GM19025 (cell line): ENCODE results near the gene MARK3.

Experiments
- ATAC-seq: cut with Tn5 transposase; IDR thresholded peaks from one replicate; pipeline ENCODE4 v1.9.1; 2021; ENCODE audit warnings: mild to moderate bottlenecking, low read depth, moderate library complexity; ENCODE audit not compliant: unreplicated experiment

MARK3 gene

DNA sequence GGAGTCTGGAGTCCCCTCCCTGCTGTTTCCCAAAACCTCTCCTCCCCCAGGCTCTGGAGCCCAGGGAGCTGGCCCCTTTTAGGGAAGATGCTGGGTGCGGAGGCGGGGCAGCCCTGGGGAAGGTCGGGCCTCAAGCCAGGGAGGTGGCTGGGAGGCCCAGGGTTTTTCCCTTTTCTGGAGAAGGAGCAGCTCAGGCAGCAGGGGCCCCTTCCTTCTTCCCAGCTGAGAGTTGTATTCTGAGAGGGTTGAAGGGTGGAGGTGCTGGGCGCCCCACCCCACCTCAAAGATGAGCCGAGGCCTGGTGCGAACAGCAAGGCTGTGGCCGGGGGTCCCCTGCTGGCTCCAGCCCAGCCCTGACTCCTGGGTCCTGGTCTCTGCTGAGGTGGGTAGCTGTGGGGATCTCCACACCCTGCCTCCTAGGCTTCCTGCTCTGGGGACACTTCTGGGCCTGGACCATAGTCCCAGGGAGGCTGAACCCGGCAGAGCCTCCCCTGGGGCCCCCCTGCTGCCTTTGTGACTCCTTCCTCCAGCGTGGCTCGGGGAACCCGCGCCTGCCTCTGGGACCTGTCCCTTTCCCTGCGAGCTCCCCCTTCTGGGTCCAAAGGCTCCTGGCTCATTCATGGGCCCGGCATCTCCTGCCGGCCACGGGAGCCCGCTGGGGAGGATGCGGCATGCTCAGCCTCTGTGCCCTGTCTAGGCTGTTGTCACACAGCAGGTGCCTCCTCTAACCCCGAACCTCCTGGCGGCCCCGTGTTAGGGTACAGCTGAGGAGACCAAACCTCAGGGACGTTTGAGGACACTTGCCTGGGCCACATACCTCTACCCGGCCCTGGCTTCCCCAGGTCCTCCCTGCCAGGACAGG, 148.2 kb downstream of the MARK3 start:
- no peak for ATAC-seq

DNA sequence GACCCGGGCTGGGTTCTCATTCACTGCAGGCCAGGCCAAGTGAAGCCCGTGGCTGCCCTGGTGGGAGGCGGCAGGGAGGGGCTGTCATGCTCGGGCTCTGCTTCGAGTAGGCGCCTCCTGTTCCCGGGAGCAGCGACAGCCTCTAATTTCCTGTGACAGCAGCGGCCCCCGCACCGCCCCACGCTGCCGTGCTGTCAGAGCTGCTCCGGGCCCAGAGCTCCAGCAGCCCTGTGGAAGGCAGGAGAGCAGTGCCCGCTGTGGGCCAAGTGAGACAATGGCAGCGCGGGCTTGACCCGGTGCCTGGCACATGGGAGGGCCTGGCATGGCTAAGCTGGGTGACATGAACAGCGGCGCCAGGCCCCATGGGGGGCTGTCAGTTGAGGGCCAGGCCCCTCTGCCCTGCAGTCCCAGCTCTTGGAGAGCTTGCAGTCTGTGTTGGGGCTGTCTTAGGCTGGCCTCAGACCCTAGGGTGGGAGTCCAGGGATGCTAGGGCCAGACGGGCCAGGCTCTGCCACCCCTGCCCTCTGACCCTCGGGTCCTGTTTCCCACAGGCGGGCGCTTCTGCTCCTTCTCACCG, 148.9 kb downstream of the MARK3 start:
- no peak for ATAC-seq

DNA sequence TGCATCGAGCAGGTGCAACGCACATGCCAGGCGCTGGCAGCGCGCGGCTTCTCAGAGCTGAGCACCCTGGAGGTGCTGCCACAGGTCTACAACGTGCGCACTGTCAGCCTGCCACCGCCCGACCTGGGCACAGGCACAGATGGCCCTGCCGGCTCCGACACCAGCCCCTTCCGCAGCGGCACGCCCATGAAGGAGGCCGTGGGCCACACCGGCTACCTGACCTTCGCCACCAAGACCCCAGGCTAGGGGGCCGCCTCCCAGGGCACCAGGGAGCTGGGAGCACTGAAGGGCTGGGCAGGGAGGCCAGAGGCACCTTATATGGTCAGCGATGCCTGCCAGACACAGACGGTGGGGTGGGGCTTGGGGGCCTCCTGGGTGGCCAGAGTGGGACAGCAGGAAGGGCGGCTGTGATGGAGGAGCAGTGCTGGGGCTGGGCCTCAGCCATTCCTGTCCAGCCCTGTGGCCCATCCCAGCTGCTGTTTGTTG, 149.4 kb downstream of the MARK3 start:
- ATAC-seq: no peak

DNA sequence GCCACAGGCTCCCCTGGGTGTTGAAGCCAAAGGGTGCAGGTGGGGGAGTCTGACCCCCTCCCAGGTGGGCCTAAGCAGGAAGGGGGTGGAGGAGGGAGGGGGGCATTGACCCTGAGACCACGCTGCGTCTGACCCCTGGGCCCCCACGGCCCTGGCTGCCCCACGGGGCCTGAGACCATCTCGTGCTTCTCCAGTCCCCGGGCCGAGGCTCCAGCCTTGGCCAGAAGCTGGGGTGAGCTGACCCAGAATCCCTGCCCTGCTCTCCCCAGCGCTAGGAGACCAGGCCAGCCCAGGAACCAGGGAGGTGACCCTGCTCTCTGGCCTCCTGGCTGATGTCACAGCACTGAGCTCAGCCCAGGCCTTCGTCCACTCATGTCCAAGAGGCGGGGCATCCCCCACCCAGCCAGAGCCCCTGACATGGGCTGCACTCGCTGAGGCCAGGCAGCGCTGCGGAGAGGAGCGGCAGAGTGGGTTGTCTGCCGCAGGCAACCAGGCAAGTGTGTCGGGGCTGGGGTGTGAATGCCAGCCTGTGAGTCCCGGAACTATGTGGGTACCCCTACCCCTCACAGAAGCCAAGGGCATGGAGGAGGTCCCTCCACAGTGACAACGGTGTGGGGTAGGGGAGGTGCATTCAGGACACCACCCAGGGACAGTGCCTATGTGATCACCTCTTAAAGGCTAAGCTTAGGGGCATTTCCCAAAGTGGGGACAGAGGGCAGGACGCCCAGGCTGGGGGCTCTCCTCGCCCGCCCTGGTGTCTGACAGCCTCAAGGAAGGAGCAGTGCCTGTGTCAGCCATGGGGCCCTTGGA, 150.1 kb downstream of the MARK3 start:
- no peak for ATAC-seq

DNA sequence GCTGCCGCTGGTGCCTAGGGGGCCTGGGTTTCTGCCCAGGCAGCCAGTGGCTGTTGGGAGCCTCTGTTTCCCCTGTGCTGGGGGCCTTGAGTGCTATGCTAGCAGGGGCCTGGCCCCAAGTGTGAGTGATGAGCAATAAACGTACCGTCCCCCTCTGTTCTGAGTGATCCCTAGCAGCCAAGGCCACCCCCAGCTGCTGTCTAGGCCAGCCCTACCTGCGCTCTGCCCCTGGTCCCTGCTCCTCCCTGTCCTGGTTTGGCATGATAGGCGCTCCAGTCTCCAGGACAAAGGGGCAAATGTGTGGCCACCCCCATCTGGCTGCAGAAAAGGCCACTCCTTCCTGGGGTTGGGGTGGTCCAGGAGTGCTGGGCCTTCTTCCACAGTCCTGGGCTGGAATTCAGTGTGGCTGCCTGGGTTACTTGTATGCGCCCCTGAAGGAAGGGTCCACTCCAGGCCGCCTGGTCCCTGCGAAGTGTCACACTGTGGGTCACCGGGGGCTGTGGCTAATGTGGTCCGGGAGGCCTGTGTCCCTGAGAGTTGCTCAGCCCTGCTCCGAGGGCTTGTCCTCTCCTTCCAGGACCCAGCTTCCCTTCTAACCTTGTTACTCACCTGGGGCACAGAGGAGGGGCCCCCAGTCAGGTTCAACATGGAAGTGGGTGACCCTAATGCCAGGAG, 150.8 kb downstream of the MARK3 start:
- ATAC-seq: no peak

DNA sequence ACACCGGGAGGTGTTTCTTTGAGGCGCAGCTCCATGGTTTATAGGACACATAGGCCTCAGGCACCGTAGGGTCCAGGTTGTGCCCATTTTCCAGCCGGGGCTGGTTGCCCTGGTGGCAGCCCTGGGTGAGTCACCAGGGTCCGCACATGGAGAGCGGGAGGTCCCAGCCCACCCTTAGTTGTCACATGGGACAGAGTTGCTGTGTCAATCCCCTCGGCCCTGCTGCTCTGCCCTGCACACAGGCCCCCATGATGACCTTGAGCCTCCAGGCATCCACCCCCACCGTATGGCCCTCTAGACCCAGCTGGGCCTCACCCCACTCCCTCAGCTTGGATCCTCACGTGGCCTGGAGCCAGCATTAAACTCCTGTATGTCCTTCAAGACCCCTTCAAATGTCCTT, 151.5 kb downstream of the MARK3 start:
- no peak for ATAC-seq

DNA sequence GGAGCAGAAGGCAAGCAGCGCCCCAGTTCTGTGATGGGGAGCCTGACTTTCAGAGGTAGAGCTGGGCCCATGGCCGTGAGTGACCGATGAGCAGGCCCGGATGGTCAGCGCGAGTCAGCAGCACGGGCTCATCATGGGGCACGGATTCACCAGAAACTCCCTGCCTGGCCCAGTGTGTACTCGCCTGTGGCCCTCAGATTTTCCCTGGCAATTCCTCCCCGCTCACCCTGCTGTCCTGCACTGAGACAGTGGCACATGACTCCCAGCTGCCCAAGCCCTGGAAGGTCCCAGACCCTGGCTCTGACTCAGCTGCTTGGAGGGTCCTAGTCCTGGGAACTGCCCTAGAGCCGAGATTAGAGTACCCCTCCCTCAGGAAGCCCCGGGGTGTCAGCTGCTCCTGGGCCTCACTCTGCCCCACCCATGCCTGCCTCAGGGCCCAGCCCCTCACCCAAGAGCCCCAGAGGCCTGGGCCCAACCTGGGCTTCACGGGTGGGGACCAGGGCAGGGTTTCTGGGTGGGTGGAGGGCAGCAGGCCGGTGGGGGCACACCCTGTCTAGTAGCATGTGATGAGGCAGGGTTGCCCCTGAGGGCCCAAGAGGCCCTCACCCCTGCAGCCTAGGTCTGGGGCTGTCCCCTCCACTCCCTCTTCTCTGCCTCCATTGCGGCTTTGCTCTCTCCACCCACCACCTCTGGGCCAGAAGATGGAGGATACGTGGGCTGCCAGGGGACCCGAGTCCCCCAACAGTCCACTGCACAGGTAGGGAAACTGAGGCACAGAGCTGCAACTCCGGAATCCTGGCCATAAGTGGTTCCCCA, 152.2 kb downstream of the MARK3 start:
- no peak for ATAC-seq

DNA sequence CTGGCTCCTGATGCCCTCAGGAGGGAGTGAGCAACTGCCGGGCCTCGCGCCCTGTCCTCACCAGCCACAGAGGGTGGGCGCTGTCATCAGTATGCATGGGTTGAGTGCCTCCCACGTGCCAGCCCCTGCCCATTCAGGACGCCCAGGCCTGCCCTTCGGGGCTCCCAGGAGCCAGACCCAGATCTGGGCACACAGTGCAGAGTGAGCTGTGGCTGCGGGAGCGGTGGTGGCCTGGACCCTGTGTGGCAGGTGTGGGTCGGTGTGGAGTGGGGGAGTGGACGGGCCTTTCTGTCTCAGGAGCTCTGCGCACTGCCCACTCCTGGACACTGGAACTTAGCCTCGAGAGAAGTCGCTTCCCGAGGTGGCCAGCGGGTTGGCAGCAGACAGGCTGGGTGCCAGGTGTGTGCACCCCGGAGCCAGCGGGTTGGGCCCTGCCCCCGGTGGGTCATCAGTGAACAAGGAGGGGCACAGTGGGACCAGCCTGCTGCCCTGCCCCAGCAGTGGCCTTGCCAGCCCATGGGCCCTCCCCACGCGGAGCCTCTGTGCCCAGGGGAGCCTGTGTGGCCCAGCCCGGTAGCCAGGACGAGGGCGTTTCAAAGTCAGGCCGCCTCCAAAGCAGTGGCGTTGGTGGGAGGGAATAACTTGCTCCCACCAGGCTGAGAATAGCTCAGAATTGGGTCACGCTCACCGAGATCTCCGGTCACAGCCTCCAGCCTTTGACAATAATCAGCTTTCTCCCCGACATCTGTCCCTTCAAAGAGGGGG, 153.3 kb downstream of the MARK3 start:
- no peak for ATAC-seq

DNA sequence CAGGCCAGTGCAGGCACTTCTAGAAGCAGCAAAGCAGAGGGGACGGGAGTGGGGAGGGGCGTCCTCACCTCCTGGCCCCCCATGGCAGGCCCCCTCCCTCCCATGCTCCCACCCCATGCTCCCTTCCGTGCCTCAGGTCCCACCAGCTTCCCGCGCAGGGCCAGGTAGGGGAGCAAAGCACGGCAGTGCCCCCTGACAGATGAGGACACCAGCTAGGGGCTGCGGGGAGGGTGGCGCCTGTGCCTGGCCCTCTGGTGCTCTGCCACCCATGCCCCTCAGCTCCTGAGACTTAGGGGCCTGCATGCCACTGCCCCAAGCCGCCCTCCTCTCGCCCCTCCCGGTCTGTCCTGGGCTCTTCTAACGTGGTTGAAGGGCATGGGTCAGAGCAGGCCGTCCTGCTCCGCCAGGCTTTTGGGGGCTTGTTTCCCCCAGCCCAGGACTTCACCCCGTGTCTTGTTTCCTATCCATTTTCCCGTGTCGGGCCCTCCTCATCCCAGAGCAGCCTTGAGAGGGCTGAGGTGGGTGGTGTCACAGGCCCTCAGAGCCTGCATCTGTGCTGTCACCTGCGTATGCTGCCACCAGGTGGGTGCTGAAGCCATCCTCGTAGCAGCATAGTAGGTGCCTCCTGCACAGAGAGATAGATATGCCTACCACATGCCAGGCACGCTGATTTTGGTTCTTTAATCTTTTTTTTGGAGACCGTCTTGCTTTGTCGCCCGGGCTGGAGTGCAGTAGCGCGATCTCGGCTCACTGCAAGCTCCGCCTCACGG, 154.0 kb downstream of the MARK3 start:
- no peak for ATAC-seq

DNA sequence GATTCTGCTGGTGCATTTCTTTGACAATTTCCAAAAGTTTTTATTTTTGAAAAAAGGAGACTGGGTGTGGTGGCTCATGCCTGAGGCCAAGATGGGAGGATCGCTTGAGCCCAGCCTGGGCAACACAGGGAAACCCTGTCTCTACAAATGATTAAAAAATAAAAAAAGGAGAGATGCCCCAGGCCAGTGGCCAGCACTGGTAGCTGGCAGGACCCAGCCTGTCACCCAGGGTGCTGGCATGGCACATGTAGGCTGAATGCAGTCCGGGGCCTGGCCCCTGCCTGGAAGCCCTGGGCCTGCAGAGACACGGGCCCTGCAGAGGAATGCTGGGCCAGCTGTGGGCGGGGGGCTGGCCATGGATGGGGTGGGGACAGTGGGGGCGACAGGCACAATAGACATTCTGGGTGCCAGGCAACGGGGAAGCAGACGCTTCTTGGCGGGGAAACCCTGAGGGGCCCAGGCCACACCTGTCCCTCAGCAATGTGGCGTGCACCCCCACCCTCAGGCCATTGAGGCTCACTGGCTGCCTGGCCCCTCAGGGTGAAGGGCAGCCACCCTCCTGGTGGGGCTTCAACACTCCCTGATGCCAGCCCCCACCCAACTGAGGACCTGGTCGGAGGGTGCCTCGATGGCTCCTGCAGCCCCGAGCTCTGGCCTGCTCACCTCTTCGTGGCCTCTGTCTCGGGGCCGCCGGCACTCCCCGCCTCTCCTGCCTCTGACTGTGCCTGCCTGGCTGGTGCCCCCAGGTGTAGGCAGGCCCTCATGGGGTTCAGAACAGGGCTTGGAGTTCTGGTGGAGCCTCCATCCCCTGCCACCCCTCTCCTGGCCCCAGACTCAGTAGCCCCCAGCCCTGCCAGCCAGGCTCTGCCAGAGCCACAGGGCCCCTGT, 155.8 kb downstream of the MARK3 start:
- no peak for ATAC-seq

DNA sequence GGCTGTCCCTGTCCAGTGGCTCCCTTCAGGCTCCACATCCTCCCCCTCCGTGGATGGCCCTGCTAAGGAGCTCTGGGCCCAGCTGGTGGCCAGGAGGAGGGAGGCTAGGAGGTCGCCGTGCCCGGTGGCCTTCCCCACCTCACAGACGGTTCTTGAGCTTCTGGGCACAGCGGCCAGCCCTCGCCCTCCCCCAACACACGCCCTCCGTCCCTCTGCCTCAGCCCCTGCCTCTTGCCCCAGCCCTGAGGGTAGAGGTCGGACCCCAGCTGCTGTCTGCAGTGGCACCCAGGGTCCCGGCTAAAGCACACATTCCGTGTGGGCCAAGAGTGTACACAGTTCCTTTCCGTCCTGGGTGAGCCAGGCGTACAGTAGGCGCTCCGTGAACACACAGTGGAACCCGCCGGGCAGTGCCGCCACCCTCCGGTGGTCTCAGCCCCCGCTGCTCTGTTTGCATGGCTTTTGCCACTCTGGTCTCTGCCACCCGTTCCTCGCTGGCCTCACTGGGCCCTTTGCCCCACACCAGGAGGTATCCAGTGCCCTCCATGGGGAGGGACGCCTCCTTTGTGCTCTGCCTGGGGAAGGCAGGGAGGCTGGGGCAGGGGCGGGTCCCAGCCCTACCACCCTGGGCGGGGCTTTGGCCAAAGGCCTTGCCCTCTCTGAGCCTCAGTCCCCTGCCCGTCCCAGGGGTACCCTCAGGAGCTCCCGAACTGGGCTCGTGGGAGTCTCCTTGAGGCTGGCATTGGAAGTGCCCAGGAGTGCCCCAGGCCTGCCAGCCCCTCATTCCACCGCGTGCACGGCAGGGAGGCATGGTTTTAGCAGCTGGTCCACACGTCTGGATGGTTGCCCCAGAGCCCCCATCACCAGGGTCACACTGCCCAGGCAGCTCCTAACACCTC, 156.7 kb downstream of the MARK3 start:
- no peak for ATAC-seq

DNA sequence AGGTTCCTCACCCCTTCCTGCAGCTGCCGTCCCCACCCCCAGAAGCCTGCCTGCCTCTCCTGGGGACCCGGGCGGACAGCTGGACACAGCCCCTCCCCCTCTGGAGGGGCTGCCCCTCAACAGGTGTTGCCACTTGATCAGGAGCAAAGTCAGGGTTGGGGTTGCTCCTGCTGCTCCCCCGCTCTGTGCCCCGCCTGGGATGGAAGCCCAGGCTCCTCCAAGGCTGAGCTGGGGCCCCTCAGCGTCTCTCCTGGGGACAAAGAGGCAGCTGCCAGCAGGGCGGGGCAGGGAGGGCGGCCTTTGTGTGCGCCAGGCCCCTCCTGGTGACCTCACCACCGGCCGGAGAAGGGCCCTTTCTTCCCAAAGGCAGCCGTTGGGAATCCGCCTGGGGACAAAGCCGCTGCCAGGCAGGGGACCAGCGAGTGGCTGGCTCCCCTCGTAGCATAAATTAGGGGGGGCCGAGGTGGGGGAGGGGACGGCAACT, 157.4 kb downstream of the MARK3 start:
- no peak for ATAC-seq

DNA sequence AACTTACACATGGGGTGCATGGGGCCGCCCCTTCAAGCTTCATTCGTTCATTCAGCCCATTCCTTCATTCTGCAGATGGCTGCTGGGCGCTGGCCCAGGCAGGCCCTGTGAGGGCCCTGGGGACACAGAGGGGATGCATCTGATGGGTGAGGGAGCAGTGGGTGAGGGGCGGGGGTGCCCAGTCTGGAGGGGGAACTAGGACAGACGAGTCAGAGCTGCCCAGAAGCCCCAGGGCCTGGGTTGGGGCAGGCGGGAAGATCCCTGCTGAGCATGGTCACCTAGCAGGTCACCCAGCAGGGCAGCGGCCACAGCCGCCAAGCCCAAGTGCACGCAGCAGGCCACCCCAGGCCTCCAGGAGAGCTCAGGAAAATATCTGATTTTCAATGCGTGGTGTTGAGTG, 157.9 kb downstream of the MARK3 start:
- no peak for ATAC-seq

DNA sequence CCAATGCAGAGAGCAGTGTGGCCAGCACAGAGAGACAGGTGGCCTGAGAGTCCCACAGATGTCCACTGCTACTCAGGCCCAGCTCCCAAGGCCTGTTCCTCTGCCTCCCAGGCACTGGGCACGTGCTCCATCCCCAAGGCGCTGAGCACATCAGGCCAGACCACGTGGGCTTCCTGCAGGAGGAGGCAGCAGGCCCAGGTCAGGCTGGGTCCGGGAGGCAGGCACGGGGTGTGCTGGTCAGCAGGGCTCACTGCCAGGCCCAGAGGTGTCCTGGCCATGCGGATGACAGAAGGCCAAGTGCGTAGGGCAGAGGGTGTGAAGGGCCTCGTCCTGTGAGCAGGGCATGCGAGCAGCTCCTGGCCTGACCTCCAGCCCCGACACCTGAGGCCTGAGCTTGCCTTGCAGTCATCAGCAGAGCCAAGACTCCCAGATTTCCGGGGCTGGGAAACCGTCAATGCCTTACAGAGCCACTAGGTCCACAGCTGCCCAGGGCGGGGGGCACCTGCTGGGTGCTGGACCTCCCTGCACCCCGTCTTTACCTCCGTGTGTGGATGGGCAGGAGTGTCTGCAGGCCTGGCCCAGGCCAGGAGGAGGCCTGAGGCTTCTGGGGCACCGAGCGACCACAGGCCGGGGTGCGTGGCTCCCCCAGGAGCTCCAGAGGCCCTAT, 158.6 kb downstream of the MARK3 start:
- no peak for ATAC-seq

DNA sequence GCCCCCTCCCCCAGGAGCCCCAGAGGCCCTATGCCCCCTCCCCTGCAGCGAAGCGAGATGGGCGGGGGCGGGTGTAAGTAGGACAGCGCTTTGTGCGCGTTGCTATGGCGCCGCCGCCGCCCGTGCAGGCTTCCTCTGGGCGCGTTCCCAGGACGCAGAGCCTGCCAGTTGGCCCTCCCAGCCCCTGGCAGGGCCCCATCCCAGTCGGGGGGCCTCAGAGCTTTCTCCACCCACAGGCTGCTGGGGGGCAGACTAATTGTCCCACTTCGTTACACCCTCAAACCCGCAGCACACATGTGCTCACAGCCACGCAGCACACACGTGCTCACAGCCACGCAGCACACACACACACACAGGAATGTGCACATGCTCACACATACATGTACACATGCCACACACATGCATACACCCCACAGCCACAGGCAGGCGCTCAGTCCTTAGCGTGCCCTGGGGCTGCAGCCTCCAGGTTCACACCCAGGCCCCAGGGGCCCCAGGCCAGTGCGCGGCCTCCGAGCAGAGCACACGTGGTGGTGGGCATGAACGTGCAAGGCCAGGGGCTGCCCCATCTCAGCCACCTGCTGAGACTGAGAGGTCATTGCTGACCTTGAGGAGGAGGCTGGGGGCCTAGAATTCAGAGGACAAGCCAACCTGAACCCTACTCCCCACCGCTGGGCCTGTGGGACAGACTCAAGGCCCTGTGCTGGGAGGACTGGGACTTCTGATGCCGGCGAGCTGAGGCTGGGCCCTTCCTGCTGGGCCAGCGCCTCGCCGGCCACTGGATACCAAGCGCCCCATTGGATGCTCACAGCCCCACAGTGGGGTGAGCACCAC, 159.4 kb downstream of the MARK3 start:
- no peak for ATAC-seq
